Endodermal cell (in vitro differentiated cells): ENCODE measurements around the gene KIF7. TPM values are rescaled to one million over a fixed set of nuclear protein-coding genes. Genes with fewer than 3 reads are reported as not detected.

Experiments
- DNase-seq: peaks from one replicate; pipeline ENCODE4 v3.0.0-alpha.2; 2017
- H3K27ac ChIP-seq: 2 replicates; pipeline ENCODE4 v1.5.1; 2013; ENCODE audit warnings: mild to moderate bottlenecking, low read depth, low read length, moderate library complexity
- H3K27me3 ChIP-seq: 2 replicates; pipeline ENCODE4 v1.6.1; 2013; ENCODE audit warnings: mild to moderate bottlenecking, low read length, moderate library complexity; ENCODE audit not compliant: insufficient read depth, control insufficient read depth, poor library complexity, severe bottlenecking
- H3K36me3 ChIP-seq: 2 replicates; pipeline ENCODE4 v1.7.0; 2013; ENCODE audit warnings: mild to moderate bottlenecking, low read length, moderate library complexity; ENCODE audit not compliant: control insufficient read depth, insufficient read depth
- H3K4me1 ChIP-seq: one replicate; pipeline ENCODE4 v1.7.0; 2013; ENCODE audit warnings: low read length; ENCODE audit not compliant: control insufficient read depth, insufficient read depth
- H3K4me3 ChIP-seq: 2 replicates; pipeline ENCODE4 v1.5.1; 2013; ENCODE audit warnings: mild to moderate bottlenecking, low read length, moderate library complexity
- H3K9ac ChIP-seq: 2 replicates; pipeline ENCODE4 v1.6.1; 2013; ENCODE audit warnings: mild to moderate bottlenecking, low read length, moderate library complexity; ENCODE audit not compliant: poor library complexity, severe bottlenecking; ENCODE audit errors: extremely low read depth
- H3K9me3 ChIP-seq: 2 replicates; pipeline ENCODE4 v1.6.1; 2013; ENCODE audit warnings: mild to moderate bottlenecking, low read length, moderate library complexity; ENCODE audit not compliant: control insufficient read depth
- H3K27ac Mint-ChIP-seq: 2 replicates; pipeline ENCODE4 v1.8.0; 2020; ENCODE audit warnings: mixed read lengths
- H3K27me3 Mint-ChIP-seq: 2 replicates; pipeline ENCODE4 v1.8.0; 2021; ENCODE audit warnings: mild to moderate bottlenecking, mixed read lengths; ENCODE audit not compliant: insufficient read depth
- H3K36me3 Mint-ChIP-seq: 2 replicates; pipeline ENCODE4 v1.8.0; 2020; ENCODE audit warnings: low read depth, mixed read lengths
- H3K4me1 Mint-ChIP-seq: 2 replicates; pipeline ENCODE4 v1.8.0; 2020; ENCODE audit warnings: mixed read lengths
- H3K4me3 Mint-ChIP-seq: 2 replicates; pipeline ENCODE4 v1.8.0; 2020; ENCODE audit warnings: mild to moderate bottlenecking, moderate library complexity, mixed read lengths
- H3K9me3 Mint-ChIP-seq: 2 replicates; pipeline ENCODE4 v1.8.0; 2020; ENCODE audit warnings: mild to moderate bottlenecking, mixed read lengths
- CTCF ChIP-seq: fragments of 200-600 bp; sonication (generic); conservative IDR thresholded peaks from 2 replicates; pipeline ENCODE4 v1.5.0; 2021; ENCODE audit warnings: antibody characterized with exemption, mild to moderate bottlenecking
- WGBS, 2 experiments: methylation state at CpG; one replicate each; pipeline versions ENCODE4 v1.1.5 to v1.1.7; 2013; ENCODE audit warnings: missing lambda C conversion rate in 2 of 2, mixed read lengths in 1 of 2; ENCODE audit not compliant: insufficient coverage in 1 of 2, insufficient read length in 1 of 2; 5-methylcytosine and 5-hydroxymethylcytosine counted together
- total RNA-seq, 2 donors: library from RNA; stranded (reverse); fragmentation: NEBNext Ultra II Directional in 1 of 2; extraction: Animal tissue kit (Norgen Biotek cat#: 25700) in 1 of 2; gene quantifications; 2 replicates in 1 of 2; 3 replicates in 1 of 2; pipeline ENCODE4 v1.2.1, GENCODE V29; 2021

Gene KIF7
- total RNA-seq, 2 donors from 2014 or later = 22.9 to 24.4 TPM

- H3K27me3 ChIP-seq = peaks cover 19% of the 10 kb centered on the region
- peaks cover 41% of the 10 kb centered on the region for H3K27me3 Mint-ChIP-seq
- no peaks in the 10 kb centered on the region for H3K9me3 ChIP-seq
- no peak overlapping the region for H3K27ac ChIP-seq
- TF ChIP-seq CTCF = no peak
- H3K27ac Mint-ChIP-seq = no peak overlapping the region
- H3K9ac ChIP-seq = no peak overlapping the region
- DNase-seq = no peak
- no peaks in the 10 kb centered on the region for H3K4me1 ChIP-seq
- no peaks in the 10 kb centered on the region for H3K36me3 ChIP-seq
- no peak overlapping the region for H3K4me3 ChIP-seq
- peaks cover 6% of the 10 kb centered on the region for H3K4me1 Mint-ChIP-seq
- H3K9me3 Mint-ChIP-seq = no peaks in the 10 kb centered on the region
- 88 to 96% methylated on average over 3 to 4 of the region's 4 CpGs for WGBS, 2 experiments
- H3K36me3 Mint-ChIP-seq = no peaks in the 10 kb centered on the region
- H3K4me3 Mint-ChIP-seq = no peak overlapping the region
Measured at GRCh38 chr15:89674526-89674925, 19.3 kb upstream of the KIF7 start.

GRCh38 chr15:89673165-89673512, 17.9 kb upstream of the KIF7 start:
- DNase-seq = peak; percentile 94
- Histone ChIP-seq H3K4me1 (no peaks in the 10 kb centered on the region), H3K27me3 (peaks cover 8% of the 10 kb centered on the region), H3K9me3 (no peaks in the 10 kb centered on the region), H3K9ac (no peak overlapping the region), H3K27ac (no peak overlapping the region), H3K36me3 (no peaks in the 10 kb centered on the region), H3K4me3 (no peak overlapping the region)
- H3K4me1 Mint-ChIP-seq = peaks cover 6% of the 10 kb centered on the region
- no peaks in the 10 kb centered on the region for H3K36me3 Mint-ChIP-seq
- H3K27me3 Mint-ChIP-seq = peaks cover 39% of the 10 kb centered on the region
- no peaks in the 10 kb centered on the region for H3K9me3 Mint-ChIP-seq
- peak; percentile 89 for TF ChIP-seq CTCF
- WGBS, 2 experiments = 48 to 55% methylated on average over 6 to 12 of the region's 12 CpGs
- no peak overlapping the region for H3K4me3 Mint-ChIP-seq
- H3K27ac Mint-ChIP-seq = no peak overlapping the region

GRCh38 chr15:89672221-89673164, 17.2 kb upstream of the KIF7 start:
- no peak overlapping the region for H3K4me3 Mint-ChIP-seq
- no peak for TF ChIP-seq CTCF
- 81 to 92% methylated on average over 11 to 12 of the region's 12 CpGs for WGBS, 2 experiments
- Histone ChIP-seq H3K9ac (no peak overlapping the region), H3K4me3 (no peak overlapping the region), H3K4me1 (no peaks in the 10 kb centered on the region), H3K27ac (no peak overlapping the region), H3K27me3 (peaks cover 12% of the 10 kb centered on the region), H3K36me3 (no peaks in the 10 kb centered on the region), H3K9me3 (no peaks in the 10 kb centered on the region)
- H3K9me3 Mint-ChIP-seq = no peaks in the 10 kb centered on the region
- H3K27me3 Mint-ChIP-seq = peaks cover 44% of the 10 kb centered on the region
- no peaks in the 10 kb centered on the region for H3K36me3 Mint-ChIP-seq
- DNase-seq = no peak
- no peak overlapping the region for H3K27ac Mint-ChIP-seq
- H3K4me1 Mint-ChIP-seq = peaks cover 6% of the 10 kb centered on the region
